Retinal pigment epithelial cell (primary cell): Measurements from ENCODE around the gene PDE4A.
A peak's percentile ranks its signal among the peaks of the same experiment; 100 is the strongest.

Experiments used
- DNase-seq: peaks from one replicate; pipeline ENCODE4 v3.0.0-alpha.2; 2010; ENCODE audit warnings: low read depth
- H3K4me3 ChIP-seq: 2 replicates; pipeline ENCODE4 v1.5.1; 2011; ENCODE audit warnings: mild to moderate bottlenecking, low read length, control low read depth, moderate library complexity
- CTCF ChIP-seq: conservative IDR thresholded peaks from 2 replicates; pipeline ENCODE4 v1.5.1; 2011; ENCODE audit warnings: low read depth, low read length, control low read depth, inconsistent platforms

The PDE4A gene

DNA sequence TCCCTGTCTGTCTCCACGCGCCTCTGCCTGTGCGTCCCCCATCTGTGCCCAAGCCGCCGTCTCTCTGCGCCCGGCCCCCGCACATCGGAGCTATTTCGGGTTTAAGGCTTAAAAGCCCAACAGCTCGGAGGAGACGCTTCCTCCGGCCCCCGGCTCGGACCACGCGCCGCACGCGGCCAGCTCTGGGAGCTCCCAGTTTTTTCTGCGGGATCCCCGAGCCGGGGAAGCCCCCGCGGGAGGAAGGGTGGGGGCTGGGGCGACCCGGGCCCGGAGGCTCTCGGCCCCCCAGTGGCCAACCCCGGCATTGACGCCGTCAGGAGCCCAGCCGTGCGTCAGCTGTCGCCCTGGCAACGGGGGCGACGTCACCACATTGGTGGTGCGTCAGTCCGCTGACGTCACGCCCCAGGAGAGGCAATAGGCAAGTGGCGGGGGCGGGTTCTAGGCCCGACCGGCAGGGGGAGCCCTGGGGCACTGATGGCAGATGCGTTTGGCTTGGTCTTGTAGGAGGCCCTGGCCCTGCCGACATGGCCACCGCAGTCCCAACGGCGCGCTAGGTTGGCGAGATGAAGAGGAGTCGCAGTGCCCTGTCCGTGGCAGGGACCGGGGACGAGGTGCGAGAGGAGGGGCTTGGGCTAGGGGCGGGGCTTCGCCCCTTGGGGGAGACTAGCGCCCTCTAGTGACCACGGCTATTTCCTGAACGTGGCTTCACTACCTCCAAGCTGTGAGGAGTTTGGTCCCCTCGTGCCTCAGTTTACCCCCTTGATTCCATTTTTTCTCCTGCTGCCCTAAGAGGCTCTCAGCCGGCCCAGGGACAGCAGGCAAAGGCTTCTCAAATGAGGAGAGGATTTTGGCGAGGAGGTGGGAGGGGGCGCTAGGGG, 3.7 kb upstream of the PDE4A start:
- TF ChIP-seq CTCF: peak; percentile 69

GRCh38 chr19:10417541-10418234, 2.6 kb upstream of the PDE4A start:
- DNase-seq: no peak
- H3K4me3 ChIP-seq: no peak overlapping the region
- TF ChIP-seq CTCF: no peak

More for the DNA sequence above, 3.7 kb upstream of the PDE4A start:
- peak overlapping the region; percentile 51 for H3K4me3 ChIP-seq
- DNase-seq: no peak

- no peak for DNase-seq
- H3K4me3 ChIP-seq: no peak overlapping the region
- no peak for TF ChIP-seq CTCF
Measured at GRCh38 chr19:10418235-10418484, 2.2 kb upstream of the PDE4A start.

GRCh38 chr19:10418485-10419199, 1.7 kb upstream of the PDE4A start:
- TF ChIP-seq CTCF: peak; percentile 21
- no peak for DNase-seq
- H3K4me3 ChIP-seq: no peak overlapping the region

- no peak for TF ChIP-seq CTCF
- no peak for DNase-seq
- H3K4me3 ChIP-seq: peak overlapping the region; percentile 21
Measured at GRCh38 chr19:10419200-10419645, 1.1 kb upstream of the PDE4A start.

- H3K4me3 ChIP-seq: peak overlapping the region; percentile 40
- no peak for DNase-seq
- TF ChIP-seq CTCF: no peak
Measured at GRCh38 chr19:10419646-10420443, 493 bp upstream of the PDE4A start.
